ENCODE measurements around the gene PIK3R5.

PIK3R5 gene

GRCh38 chr17:9006175-9006767, 40.8 kb upstream of the PIK3R5 start:
- no peak overlapping the region for H3K27ac ChIP-seq
- ChIA-PET POLR2A (ENCODE audit: low non-redundant PET) (no interaction called here), CTCF (no interaction called here)
- DNase-seq (ENCODE audit: low spot score): no peak
- TF ChIP-seq CTCF (conservative IDR thresholded peaks at IDR 0.05; ENCODE audit: low read depth): no peak

GRCh38 chr17:9004961-9005285, 39.4 kb upstream of the PIK3R5 start:
- no peak for TF ChIP-seq CTCF (conservative IDR thresholded peaks at IDR 0.05; ENCODE audit: low read depth)
- ChIA-PET CTCF (interaction anchor here (0.6 kb wide), 1 partner anchor 192 kb away, joined by 3 read pairs; no protein-coding TSS in a partner anchor), POLR2A (ENCODE audit: low non-redundant PET) (no interaction called here)
- no peak for DNase-seq (ENCODE audit: low spot score)
- no peak overlapping the region for H3K27ac ChIP-seq

- no peak for TF ChIP-seq CTCF (conservative IDR thresholded peaks at IDR 0.05; ENCODE audit: low read depth)
- no peak for DNase-seq (ENCODE audit: low spot score)
- no peak overlapping the region for H3K27ac ChIP-seq
- ChIA-PET CTCF (interaction anchor here (0.6 kb wide), 2 partner anchors 22 to 192 kb away, joined by 3 read pairs; no protein-coding TSS in a partner anchor), POLR2A (ENCODE audit: low non-redundant PET) (no interaction called here)
Observed at GRCh38 chr17:9004132-9004960, 38.8 kb upstream of the PIK3R5 start.

- H3K27ac ChIP-seq: no peak overlapping the region
- no peak for DNase-seq (ENCODE audit: low spot score)
- ChIA-PET CTCF (interaction anchor here (0.7 kb wide), 2 partner anchors 8 to 604 kb away, joined by 3 to 4 read pairs; no protein-coding TSS in a partner anchor), POLR2A (ENCODE audit: low non-redundant PET) (no interaction called here)
- no peak for TF ChIP-seq CTCF (conservative IDR thresholded peaks at IDR 0.05; ENCODE audit: low read depth)
Observed at GRCh38 chr17:9003355-9004131, 38.0 kb upstream of the PIK3R5 start.

- DNase-seq (ENCODE audit: low spot score): no peak
- ChIA-PET POLR2A (ENCODE audit: low non-redundant PET) (no interaction called here), CTCF (interaction anchor here (0.7 kb wide), 2 partner anchors 9 to 603 kb away, joined by 3 to 4 read pairs; no protein-coding TSS in a partner anchor)
- H3K27ac ChIP-seq: no peak overlapping the region
- no peak for TF ChIP-seq CTCF (conservative IDR thresholded peaks at IDR 0.05; ENCODE audit: low read depth)
Observed at GRCh38 chr17:9002606-9003354, 37.3 kb upstream of the PIK3R5 start.

GRCh38 chr17:9002227-9002605, 36.7 kb upstream of the PIK3R5 start:
- no peak for TF ChIP-seq CTCF (conservative IDR thresholded peaks at IDR 0.05; ENCODE audit: low read depth)
- CTCF ChIA-PET: no interaction called here
- H3K27ac ChIP-seq: no peak overlapping the region
- DNase-seq (ENCODE audit: low spot score): no peak
- POLR2A ChIA-PET (ENCODE audit: low non-redundant PET): no interaction called here
